MV-4-11 (cell line): ENCODE data around the gene RACK1.

Experiments
- DNase-seq: peaks from one replicate; lab custom pipeline; 2025; lab: John Stamatoyannopoulos, UW

RACK1 gene

GRCh38 chr5:181233801-181234454 is 9.8 kb downstream of the RACK1 start:
- no peak for DNase-seq

DNA sequence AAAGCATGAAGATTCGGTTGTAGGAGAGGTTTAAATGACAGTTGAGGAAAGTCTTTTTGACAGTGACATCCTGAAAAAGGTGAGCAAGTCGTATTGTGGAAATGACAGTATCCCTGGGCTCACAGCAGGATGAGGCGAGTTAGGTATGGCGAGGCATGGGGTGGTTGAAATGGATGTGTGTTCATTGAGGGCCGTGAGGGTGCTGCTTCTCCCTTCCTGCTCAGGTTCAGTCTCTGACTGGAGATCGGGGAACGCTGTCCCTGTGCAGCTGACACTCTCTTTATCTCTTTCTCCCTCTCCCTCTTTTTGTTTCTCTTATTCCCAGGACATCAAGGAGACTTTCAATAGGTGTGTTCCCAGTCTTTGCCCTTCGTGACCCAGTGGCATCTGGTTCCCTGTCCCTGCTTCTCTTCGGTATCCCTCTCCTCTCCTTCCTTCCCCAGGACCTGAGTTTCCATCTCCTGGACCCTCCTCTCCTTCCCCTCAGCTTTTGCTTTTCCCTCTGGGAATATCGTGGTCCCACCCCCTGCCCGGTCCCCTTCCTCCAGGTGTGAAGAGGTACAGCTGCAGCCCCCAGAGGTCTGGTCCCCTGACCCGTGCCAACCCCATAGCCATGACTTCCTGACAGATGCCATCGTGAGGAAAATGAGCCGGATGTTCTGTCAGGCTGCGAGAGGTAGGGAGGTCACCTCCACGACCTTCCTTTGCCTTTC is 10.5 kb downstream of the RACK1 start:
- DNase-seq: no peak

- DNase-seq: no peak
Observed at GRCh38 chr5:181232593-181232992, 11.1 kb downstream of the RACK1 start.

- no peak for DNase-seq
Observed at GRCh38 chr5:181231432-181231831, 12.3 kb downstream of the RACK1 start.

DNA sequence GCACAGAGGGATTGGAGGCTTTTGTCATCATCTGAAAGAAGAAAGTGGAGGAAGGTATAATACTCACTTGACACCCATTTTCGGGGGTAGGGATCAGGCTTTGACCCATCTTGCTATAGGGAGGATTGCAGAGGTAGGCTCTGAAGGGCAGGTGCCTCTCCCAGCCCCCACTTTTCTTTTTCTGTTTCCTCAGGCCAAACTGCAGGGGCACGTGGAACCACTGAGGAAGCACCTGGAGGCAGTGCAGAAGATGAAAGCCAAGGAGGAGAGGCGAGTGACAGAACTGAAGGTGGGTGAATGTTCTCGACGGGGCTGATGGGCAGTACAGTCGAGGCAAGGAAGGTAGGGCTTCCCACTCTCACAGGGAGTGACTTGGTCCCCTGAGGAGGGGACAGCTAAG is 13.2 kb downstream of the RACK1 start:
- DNase-seq: no peak

DNA sequence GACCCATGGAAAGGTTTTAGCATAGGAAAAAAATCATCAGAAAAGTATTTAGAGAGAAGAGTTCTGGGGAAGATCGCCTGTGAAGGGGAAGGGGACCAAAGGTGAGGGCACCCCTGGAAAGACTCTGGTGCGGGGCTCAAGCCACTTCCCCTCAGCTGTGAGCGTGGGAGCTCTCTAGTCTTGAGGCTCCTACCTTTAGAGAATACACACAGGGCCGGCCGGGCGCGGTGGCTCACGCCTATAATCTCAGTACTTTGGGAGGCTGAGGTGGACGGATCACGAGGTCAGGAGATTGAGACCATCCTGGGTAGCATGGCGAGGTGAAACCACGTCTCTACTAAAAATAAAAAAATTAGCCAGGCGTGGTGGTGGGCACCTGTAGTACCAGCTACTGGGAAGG is 13.7 kb downstream of the RACK1 start:
- no peak for DNase-seq

DNA sequence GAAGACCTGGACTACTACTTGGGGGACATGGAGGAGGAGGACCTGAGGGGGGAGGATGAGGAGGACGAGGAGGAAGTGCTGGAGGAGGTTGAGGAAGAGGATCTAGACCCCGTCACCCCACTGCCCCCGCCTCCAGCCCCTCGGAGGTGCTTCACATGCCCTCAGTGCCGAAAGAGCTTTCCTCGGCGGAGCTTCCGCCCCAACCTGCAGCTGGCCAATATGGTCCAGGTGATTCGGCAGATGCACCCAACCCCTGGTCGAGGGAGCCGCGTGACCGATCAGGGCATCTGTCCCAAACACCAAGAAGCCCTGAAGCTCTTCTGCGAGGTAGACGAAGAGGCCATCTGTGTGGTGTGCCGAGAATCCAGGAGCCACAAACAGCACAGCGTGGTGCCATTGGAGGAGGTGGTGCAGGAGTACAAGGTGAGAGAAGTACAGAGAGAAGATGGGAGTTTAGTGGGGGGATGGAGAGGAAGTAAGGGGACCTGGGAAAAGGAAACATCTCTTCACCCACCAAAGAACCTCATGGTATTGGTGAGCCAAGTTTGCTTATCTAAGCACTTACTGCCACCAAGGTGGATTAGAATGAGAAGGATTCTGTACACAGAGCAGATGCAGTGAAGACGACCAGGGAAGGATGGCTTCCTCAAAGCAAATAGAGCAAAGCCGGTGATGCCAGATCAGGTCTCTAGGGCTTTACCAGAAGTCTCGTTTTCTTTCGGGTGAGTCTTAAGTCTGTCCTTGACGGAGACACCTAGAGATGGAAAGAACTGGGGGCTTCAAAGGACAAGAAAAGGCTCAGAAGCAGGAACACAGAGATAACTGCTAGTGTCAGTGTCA is 19.1 kb downstream of the RACK1 start:
- DNase-seq: no peak

- DNase-seq: no peak
Observed at GRCh38 chr5:181223729-181224389, 19.8 kb downstream of the RACK1 start.

GRCh38 chr5:181223058-181223728 is 20.5 kb downstream of the RACK1 start, which contains the start of gene TRIM41:
Gene TRIM41 (plus strand): TSS chr5:181223281. CDS start chr5:181224000, 719 bp downstream.
- no peak for DNase-seq

- DNase-seq: no peak
Observed at GRCh38 chr5:181222630-181223057, 21.1 kb downstream of the RACK1 start.

DNA sequence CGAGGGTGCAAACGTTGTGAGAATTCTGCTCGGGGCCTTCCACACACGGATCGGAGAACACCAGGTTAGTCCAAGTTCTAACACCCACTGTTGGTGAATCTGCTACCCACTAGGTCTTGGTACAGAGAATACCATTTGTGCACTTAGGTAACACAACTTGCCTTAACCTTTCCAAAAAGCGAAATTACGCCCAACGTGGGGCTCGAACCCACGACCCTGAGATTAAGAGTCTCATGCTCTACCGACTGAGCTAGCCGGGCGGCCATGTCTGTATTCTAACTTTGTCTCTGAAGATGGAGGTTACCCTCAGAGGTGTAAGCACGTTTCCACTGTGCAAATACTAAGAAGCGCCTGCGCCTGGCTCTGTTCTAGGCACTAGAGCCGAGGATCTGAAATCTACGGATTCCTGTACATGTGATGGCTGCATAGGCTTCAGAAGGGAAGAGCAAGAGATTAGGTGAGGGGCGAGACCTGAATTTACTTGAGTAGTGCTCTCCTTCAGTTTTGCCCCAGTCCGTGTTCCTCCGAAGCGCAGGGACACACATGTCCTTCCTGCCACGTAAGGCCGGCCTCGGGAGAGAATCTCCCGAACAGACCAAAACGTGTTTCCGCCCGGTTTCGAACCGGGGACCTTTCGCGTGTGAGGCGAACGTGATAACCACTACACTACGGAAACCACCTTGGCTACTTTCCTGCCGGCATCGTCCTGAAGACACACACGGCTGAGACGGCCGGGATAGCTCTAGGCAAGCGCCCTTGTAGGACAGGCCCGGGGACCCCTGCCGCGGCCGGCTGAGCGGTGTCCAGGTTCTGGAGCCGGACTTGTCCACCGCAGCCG is 21.7 kb downstream of the RACK1 start:
- no peak for DNase-seq

DNA sequence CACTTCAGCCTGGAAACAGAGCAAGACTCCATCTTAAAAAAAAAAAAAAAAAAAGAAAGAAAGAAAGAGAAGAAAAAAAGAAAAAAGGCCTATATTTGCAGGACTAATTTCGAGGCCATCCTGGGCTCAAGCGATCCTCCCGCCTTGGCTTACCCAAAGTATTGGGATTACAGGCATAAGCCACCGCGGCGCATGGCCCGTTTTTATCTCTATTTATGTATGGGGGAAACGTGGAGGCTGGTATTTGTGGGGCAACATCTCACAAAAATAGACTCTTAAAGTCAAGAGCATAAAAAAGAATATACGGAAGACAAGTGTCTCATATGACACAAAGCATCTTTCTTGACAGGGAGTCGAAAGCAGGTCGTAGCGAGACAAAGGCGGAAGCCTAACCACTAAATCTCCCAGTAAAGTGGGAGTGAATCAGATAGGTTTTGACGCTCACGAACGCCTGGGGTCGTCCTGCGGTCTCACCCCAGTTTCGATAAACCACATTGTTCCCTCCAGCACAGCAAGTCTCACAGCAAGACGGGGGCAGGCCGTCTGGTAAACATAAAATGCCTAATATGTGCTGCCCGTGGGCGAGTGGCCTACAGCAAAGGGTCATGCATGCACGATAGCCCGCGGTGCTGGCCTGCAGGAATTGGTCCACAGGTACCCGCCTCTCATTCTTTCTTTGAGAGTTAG is 22.5 kb downstream of the RACK1 start:
- DNase-seq: no peak

DNA sequence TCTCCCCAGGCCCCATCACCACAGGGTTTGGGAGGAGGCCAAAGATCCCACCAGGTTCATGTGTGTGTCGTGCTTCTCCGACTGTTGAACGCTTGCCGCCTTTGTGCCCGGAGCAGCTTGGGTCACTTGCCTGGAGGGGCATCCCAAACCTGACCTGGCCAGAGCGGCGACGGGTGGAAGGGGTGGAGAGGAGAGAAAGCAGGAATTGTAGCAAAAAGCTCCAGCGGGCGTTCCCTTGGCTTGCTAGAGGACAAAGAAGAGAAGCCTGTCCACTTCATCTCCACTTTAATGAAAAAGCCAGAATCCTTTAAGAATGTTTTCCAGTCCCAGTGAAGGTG is 23.6 kb downstream of the RACK1 start:
- no peak for DNase-seq

DNA sequence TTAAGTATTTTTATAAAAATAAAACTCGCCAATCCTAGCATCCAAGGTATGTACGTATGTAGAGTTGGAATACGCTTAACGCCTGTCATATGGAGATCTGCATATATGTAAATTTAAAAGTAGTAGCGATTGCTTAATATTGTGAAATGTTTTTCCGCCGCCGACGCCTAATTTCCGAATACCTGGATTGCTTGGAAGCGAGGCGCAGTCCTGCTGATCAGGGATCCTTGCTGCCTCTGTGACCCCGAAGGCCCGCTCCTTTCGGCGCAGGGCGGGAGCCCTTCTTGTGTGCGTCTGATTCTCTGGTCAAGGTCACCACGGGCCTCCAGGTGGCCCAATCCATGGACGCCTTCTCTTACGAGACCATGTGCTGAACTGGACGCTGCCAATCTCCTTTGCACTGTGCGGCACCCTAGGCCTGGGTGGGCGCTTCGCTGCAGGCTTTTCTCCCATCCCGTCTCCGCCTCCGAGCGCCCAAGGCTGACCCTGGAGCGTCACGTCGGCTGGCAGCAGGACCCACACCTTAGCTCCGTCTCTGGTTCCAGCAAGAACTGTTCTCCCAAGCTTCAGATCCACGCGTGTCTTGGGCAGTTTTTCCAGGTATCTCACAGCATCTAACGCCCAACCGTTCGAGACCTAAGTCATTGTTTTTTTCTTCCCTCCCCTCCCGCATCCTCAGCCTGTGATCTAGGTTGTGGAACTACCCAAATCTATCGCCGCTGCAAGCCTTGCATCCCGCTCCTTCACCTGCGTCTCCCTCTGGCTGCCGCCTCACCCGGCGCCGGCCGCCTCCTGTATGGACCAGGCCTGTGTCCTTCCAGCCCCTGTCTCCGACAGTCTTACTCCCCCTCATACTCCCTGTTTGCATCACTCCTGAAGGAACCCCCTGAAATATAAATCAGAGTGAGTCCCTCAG is 24.2 kb downstream of the RACK1 start:
- no peak for DNase-seq

DNA sequence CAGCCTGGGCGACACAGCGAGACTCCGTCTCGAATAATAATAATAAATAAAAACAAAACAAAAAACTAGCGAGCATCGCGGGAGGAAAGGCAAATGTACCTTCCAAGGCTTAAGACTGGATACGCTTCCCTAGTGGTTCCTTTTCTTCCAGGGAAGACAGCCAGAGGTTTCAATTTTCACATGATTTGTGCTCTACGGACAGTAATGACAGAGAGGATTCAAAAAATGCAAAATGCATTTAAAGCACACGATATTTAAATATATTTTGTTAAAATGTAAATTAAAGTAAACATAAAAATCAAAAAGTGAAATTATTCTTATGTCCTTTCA is 24.9 kb downstream of the RACK1 start:
- no peak for DNase-seq

GRCh38 chr5:181217803-181218062 is 26.0 kb downstream of the RACK1 start:
- no peak for DNase-seq

DNA sequence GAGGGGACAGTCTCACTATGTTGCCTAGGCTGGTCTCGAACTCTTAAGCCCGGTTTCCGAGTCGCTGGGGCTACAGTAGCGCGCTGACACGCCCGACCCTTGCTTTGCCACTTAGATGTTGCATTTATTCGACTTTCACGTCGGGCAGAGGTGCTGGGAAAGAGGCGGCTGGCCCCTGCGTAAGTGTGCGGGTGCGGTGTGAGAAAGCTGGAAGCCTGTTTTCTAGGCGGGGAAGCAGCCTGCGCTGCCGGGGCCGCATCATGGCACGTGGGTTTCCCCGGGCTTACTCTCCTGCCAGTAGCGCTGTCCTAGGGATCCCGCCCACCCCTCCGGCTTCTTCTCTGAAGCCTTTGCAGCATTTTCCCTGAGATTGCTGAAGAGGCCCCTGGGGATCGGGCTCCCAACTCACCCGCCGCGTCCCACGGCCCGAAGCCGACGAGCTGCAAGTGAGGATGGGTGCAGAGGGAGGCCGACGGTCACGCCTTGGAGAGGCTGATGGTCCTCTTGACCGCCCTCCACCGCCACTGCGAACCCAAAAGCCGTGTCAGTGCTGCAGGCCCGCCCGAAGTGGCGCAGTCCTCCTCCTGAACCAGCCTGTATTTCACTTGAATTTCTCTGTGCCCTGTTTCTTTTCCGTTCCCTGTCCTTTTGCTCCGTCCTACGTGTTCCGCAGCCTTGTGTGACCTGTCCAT is 26.4 kb downstream of the RACK1 start:
- DNase-seq: no peak

GRCh38 chr5:181215997-181216989 is 27.4 kb downstream of the RACK1 start:
- DNase-seq: no peak
